ENCODE measurements around the gene MYCN.

MYCN gene

DNA sequence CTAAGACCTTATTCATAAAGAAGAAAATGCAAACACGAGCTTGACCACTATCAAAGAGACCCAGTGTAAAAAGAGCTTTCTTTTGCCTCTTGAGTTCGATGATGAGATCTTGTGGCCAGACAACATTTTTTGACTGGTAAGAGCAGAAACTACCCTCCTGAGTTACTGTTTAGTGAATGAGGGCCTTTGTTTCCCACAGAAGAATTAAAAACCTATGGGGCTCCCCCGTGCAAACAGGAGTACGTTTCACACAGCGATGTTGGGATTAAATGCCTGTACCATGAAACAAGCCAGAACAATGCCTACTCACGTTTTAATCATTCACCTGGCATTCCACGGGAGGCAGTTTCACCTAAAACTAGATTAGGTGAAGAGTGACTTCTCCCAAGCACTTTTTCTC, 36.0 kb downstream of the MYCN start:
- DNase-seq (ENCODE audit: low read depth in 2 of 2), result no peak

DNA sequence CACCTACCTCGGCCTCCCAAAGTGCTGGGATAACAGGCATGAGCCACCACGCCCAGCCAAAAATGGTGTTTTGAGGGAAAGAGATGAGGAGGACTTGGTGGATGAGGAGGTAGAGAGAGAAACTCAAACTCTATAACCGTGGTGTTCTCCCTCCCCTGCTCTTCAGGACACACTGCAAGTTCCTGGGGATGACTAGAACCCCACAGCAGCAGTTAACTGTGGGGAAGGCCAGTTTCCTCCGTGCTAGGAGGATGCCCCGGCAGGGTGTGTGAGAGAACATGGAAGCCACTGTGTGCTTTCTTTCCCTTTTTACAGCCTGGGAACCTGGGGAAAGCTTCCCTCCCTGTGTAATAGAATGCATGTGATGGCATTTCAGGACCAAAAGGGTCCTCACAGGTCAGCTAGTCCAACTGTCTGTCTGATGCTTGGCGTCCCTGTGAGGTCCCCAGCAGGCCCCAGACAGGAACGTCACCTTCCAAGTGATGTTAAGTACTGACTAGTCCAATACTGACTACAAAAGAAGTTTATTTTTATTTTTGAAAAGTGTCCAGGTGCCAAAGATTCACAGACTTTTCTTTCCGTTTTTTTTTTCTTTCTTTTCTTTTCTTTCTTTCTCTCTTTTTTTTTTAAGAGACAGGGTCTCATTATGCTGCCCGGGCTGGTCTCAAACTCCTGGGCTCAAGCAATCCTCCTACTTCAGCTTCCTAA, 38.9 kb downstream of the MYCN start:
- DNase-seq (ENCODE audit: low read depth in 2 of 2), result no peak

DNA sequence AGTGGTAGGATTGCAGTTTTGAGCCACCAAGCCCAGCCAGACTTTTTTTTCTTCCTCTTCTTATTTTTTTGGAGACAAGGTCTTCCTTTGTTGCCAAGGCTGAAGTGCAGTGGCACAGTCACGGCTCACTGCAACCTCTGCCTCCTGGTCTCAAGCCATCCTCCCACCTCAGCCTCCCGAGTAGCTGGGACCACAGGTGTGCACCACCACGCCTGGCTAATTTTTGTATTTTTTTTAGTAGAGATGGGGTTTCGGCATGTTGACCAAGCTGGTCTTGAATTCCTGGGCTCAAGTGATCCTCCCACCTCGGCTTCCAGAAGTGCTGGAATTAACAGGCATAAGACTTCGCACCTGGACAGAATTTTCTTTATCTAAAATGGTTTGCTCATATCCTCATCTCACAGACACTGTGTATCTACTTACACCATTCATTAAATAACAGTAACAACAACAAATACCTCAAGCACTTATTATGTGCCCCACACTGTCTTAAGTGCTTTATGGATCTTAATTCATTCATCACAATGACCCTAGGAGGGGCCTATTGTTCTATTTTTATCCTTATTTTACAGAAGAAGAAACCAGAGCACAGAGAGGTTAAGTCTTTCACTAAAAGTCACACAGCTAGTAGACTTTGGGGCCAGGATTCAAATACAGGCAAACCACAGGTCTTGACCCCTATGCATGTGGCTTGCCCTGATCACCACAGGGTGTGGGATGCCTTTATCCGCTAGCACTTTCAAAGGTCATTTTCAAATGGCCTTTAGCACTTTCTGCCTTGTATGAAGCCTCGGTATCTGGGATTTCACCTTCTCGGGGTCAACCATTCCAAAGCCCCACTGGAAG, 39.6 kb downstream of the MYCN start:
- no peak for DNase-seq (ENCODE audit: low read depth in 2 of 2)

DNA sequence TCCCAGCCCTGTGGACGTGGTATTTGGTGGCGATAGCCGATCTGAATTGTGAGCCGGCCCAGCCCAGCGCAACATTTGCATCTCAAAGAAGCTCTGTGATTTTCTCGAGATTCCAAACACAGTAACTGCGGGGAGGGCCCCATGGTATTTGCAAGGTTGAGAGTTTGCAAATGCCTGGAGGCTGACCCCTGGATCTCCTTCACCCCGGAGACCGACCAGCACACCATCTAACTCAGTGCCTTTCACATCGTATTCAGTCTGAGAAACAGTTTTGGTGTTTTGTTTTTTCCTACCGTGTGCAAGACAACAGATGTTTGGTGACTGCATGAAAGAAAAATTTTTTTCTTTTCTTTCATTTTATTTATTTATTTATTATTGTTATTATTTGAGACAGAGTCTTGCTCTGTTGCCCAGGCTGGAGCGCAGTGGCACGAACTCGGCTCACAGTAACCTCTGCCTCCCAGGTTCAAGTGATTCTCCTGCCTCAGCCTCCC, 40.3 kb downstream of the MYCN start:
- no peak for DNase-seq (ENCODE audit: low read depth in 2 of 2)

DNA sequence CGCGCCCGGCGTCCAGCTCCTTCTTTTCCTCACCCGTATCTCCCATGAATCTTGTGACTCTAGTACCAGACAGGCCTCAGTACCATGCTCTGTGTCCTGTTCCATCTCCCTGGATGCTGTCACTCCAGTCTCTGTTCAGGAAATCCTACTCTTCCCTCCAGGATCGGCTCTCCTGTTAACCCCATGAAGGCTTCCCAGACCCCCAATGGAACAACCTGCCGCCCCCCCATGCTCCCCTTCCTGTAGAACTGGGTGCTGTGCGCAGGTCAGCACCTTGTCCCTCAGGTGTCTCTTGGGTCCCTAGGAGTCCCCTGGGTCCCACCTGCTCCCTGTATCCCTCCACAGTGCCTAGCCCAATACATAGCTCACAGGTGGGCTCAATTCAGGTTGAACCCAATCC, 41.3 kb downstream of the MYCN start:
- DNase-seq (ENCODE audit: low read depth in 2 of 2), result no peak

DNA sequence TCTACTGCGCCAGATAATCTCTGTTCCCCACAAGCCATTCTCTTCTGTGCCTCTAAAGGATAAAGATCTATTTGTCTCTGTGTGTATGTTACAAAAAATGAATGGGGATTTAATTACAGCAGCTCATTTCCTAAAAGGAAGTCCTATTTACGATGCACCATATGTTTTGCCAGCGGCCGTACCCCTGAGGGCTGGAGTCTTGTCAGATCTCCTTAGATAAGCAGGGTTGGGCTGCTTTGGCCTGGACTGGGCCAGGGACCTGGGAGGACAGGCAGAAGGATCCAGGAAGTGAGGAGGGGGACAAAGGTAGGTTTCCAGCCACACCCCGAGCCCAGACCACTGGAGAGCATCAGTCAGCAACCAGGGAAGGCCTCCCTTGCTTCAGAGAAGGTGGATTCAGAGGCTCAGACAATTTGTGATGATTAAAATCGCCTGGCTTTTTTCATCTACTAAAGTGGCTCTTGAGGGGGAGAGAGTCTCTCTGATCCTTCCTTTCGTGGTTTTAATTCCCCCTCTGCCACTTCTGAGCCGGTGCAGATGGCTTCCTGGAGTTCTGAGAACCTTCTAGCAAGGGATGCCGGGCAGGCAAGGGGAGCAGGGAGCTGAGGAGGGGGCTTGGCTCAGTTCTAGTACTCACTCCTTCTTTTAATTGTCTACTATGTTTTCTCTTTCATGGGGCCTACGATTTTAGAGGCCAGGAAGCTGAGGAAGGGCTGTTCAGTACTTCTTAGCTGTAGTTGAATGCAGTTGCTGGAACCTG, 42.1 kb downstream of the MYCN start:
- DNase-seq (ENCODE audit: low read depth in 2 of 2), result no peak

DNA sequence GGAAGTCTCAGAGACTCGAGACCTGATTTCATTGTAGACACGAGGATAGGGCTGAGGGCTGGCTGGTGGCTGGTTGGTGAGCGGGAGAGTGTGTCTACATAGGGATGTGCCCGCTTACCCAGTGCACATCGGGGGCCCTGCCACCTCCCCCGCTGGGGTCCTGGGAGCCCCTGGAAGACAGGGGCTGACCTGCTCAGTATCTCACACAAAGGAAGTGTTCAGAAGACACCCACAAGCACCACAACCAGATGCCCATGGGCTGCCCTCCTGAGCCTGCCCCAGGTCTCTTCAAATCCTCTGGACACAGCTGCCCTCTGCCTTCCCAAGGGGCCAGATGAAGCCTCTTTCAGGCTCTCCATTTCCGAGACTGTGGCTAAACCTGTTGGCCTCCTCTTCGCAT, 43.1 kb downstream of the MYCN start:
- no peak for DNase-seq (ENCODE audit: low read depth in 2 of 2)

DNA sequence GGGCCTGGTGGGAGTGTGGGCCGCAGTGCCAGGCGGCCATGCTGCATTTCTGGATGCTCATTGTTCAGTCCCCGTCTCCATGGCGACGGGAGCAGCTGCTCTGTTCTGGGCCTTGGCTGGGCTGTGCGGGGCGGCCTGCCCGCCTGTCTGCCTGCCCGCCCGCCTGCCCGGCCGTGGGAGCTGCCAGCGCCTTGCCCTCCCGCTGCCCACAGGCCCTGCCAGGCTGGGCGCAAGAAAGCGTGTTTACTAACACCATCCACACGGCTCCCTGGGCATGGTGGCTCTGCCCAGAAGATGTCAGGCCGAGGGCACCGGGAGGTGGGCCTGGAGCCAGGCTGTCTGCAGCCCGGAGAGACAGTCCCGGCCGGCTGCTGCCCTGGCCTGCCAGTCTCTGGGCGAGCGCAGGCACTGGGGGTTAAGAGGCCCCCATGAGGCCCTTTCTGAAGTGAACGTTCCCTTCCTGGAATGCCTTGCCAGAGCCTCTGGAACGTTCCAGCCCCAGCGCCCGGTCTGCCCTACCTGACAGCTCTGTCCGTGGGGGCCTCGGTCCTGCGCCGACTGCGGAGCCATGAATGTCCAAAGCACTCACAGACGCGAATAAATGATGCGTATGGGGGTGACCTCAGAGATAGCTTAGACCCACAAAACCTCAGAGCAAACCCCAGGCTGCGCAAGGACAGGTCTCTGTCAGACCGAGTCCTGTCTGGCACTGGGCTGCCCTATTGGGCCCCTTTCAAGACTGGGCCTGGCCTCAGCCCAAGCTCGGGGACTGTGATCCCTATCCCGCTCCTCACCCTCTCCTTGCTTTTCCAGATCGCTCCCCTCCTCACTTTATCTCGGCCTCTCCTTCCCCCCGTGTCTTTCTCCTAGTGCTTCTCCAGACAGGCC, 44.3 kb downstream of the MYCN start:
- no peak for DNase-seq (ENCODE audit: low read depth in 2 of 2)

DNA sequence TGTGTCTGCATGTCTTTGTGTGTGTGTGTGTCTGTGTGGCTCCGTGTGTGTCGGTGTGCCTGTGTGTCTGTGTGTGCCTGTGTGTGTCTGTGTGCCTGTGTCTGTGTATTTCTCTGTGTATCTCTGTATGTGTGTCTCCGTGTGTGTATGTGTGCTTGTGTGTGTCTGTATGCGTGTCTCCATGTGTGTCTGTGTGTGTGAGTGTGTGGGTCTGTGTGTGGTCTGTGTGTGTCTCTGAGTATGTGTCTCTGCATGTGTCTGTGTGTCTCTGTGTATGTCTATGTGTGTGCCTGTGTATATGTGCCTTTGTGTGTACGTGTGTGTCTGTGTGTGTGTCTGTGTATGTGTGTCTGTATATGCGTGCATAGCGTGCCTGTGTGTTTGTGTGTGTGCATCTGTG, 45.2 kb downstream of the MYCN start:
- DNase-seq (ENCODE audit: low read depth in 2 of 2), result no peak

DNA sequence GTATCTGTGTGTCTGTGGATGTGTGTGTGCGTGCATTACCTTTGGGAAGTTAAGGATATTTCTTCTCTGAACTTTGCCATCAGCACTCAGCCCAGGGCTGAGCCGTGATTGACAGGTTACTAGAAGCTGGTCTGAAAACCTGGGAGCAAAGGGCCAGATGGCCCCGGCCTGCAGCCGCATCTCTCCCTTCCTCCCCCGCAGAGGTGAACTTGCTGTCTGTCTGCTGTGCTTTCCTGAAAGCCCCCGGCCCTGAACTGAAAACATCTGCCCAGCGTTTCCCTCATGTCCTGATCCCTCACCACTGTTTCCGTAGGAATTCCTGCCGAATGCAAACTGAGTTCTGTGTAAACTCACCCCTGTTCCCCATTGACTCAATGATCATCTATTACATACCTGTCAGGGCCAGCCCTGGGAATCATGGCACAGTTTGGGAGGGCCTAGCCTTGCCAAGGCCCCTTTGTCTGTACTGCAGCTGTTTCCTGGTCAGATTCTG, 45.8 kb downstream of the MYCN start:
- DNase-seq (ENCODE audit: low read depth in 2 of 2), result no peak

DNA sequence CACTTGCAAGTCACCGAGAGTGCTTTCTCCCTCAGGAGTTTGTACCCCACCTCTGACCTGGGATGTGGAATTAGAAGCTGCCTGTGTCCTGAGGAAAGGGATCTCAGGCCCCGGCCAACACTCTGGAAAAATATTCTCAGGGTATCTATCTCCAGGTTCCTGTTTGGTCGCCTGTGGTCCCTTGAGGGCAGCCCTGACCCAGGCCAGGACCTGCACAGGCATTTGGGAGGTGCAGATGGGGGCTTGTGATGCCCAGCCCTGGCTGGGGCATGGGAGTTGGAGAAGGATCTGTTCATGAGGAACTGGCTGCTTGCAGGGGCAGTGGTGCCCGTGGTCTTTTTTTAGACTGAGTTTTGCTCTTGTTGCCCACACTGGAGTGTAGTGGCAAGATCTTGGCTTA, 46.3 kb downstream of the MYCN start:
- no peak for DNase-seq (ENCODE audit: low read depth in 2 of 2)

DNA sequence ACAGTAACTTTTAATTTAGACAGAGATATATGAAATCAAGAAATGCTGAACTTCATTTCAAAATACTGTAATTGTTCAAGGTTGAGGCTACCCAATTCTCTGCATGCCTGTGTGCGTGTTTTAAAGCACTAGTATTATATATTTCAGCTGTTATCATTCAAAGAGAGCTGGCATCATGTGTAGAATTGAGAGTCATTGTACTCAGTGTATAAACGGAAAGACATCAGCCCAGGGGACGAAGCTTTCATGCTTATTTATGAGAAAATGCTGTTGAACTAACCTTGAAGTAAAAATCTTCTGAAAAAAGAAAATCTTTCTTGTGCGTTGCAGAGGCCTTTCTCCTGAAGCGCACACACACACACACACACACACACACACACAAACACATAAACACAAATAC, 48.4 kb downstream of the MYCN start:
- no peak for DNase-seq (ENCODE audit: low read depth in 2 of 2)

DNA sequence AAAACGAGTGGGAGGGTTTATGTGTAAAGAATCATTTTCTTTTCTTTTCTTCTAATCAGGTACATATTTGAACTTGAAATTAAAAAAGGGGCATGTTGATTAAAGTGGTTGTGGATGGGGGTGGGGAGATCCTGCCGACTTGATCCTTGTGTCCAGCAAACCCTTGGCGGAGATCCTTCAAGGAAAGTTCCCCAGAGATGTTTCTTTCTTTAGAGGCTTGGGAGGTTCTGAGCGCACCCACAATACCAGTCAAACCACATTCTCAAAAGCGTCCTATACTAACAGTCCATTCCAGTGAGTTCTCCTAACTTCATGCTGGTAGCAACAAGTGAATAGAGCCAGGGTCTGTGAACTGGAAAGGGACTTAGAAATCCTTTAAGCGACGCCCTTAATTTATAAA, 49.2 kb downstream of the MYCN start:
- DNase-seq (ENCODE audit: low read depth in 2 of 2), result no peak

DNA sequence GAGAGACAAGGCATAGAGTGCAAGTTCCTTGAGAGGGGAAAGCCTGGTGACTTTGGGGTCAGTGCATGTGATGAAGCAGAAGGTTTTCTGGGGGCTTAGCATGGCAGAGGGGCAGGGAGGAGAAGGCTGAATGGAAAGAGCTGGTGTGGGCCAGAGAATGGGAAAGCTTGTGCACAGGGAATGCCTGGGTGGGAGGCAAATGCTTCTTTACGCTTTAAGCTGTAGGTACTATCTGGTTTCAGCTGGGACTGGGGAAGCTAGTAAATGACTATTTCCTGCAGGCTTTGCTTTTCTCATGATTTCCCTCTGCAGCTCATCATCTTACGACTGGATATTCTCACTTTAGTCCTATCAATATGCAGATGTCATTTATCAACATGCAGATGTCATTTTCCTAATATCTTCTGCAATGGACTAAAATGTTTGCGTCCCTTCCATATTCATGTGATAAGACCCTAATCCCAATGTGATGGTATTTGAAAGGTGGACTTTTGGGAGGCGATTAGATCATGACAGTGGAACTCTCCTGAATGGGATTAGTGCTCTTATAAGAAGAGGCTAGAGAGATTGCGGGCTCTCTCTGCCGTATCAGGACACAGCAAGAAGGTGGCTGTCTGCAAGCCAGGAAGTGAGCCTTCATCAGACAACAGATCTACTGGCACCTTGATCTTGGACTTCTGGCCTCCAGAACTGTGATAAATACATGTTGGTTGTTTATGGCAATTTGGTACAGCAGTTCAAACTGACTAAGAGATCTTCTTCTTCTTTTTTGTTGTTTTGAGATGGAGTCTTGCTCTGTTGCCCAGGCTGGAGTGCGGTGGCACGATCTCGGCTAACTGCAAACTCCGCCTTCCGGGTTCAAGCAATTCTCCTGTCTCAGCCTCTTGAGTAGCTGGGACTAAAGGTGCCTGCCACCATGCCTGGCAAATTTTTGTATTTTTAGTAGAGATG, 50.1 kb downstream of the MYCN start:
- no peak for DNase-seq (ENCODE audit: low read depth in 2 of 2)

DNA sequence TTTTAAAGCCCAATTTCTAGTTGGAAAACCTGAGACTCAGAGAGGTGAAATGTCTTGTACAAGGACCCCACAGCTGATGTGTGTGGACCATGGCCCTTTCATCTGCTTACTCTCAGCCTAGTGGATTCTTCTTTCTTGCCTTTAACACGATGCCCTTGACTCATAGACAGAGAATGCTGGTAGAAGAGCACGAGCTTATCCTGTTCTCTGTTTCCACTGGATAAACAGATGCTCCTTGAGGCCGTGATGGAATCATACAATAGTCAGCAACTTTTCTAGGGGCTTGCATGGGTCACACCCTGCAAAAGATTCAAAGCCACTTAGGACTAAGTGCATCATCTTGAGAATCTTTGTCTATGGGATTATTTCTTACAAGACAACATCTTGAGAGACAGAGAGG, 50.9 kb downstream of the MYCN start:
- no peak for DNase-seq (ENCODE audit: low read depth in 2 of 2)

DNA sequence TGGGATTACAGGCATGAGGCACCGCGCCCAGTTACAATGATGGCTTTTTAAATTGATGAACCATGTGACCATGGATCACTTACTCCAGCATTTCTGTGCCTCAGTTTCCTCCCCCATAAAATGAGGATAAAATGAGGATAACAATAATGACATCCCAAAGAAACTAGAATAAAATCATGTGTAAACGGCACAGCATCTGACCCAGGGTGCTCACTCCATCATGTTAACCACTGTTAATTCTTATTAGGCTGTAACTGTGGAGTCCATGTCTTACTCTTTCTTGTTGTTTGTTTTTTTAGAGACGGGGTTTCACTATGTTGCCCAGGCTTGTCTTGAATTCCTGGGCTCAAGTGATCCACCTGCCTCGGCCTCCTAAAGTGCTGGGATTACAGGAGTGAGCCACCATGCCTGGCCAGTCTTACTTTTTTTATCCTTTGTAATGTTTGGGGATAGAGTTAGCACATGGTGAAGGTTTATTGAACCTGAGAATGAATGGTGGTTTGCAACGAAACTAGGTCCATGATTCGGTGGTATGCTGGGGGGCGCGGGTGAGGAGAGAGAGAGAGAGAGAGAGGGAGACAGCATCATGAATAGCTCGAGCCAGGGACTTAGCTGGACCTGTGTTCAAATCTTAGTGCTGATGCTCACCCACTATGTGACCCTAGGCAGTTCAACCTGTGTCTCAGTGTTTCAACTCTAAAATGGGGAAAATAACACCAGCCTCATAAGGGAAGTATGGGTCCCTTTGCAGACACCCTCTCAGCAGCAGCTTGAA, 52.3 kb downstream of the MYCN start:
- DNase-seq (ENCODE audit: low read depth in 2 of 2), result no peak

DNA sequence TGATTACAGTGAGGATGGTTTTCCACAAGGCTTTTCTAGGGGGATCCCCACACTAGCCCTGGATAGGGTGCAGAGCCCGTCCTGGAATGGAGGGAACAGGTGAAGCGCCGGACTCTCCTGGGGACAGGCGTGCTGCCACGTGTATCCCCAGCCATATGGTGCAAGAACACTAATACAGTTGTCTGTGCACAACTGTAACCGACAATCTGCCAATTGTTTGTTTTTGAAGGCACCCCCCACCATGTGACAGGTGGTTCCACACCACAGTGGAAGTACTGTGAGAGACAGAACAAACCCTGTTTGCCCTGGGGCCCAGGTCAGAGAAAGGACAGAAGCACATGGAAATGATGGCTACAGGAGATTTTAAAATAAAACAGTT, 52.9 kb downstream of the MYCN start:
- DNase-seq (ENCODE audit: low read depth in 2 of 2), result no peak

DNA sequence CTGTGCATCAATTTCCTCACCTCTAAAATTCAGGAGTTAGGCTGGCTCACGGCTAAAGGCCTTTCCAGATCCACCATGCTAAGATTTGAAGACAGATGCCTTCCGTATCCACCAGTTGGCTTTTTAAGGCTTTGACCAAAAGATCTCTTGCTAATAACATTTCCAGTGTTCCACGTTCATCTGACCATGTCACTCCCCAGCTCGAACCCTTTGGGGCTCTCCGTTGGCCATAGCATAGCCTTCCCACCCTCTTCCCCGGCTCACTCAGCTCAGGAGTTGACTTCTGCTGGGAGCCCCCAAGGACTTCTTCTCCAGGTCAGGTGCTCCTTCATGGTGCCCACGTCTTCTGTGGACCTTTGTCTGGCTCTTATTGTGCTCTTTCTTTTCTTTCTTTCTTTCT, 53.3 kb downstream of the MYCN start:
- DNase-seq (ENCODE audit: low read depth in 2 of 2), result no peak

DNA sequence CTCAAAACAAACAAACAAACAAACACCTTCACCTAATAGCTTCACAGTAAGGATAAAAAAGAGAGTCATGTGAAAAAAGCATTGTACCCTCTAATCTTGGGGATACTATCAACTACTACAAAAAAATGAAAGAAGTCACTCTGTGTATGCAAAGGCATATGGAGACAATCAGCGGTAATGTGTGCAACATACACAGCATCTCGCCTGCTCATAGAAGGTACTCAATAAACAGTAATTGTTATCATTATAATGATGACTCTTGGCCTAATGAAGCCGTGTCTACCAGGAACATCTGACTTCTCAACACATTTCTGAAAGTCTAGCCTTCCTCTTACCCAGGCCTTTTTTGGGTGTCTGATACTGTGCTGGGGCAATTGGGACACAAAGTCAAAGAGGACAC, 55.3 kb downstream of the MYCN start:
- DNase-seq (ENCODE audit: low read depth in 2 of 2), result no peak

All from stimulated activated CD4-positive, alpha-beta T cell treated with anti-CD3 and anti-CD28 coated beads, Interleukin-1b, Interleukin-23, amount 100 ng/mL, for 1 hour (primary cell).